ENCODE data around the gene COL5A2.

The COL5A2 gene

GRCh38 chr2:189147989-189148388 lies 31.6 kb downstream of the COL5A2 start:
- DNase-seq (ENCODE audit: low read depth in 2 of 2), result no peak

DNA sequence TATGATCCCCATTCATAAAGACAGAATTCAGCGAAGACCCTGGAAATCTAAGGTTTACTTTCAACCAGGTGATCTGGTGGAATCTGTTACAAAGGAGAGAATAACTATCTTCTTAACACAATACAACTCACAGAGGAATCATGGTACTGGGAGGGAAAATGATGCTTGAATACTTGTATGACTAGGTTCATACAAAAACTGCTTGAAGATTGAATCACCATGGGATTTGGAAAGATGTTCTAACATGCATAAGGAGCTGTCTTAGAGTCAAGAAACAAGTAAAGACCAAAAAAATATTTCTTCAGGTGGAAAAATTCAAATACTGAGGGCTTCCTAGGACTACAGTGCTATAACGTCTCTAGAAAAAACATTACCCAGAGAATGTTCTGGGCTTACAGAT lies 32.2 kb downstream of the COL5A2 start:
- DNase-seq (ENCODE audit: low read depth in 2 of 2), result no peak

GRCh38 chr2:189146553-189146952 lies 33.0 kb downstream of the COL5A2 start:
- DNase-seq (ENCODE audit: low read depth in 2 of 2), result no peak

GRCh38 chr2:189144700-189145211 lies 34.8 kb downstream of the COL5A2 start:
- DNase-seq (ENCODE audit: low read depth in 2 of 2), result no peak

DNA sequence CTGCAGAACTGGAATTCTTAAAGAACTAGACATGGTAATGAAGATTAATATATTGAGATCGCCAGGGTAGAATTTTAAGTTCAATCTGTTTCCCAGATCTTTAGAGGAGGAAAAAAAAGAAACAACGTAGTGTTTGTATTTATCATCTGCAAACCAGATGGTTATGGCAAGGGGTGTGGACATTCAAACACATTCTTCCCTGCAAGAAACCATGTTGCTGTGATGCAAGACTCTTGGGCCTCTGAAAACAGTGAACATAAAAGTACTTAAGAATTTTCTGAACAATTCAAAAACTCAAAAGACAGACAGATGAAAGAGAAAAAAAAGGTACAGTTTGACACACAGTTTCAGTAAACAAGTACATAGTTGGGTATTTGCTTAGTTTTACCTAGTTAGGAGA lies 35.6 kb downstream of the COL5A2 start:
- DNase-seq (ENCODE audit: low read depth in 2 of 2), result no peak

DNA sequence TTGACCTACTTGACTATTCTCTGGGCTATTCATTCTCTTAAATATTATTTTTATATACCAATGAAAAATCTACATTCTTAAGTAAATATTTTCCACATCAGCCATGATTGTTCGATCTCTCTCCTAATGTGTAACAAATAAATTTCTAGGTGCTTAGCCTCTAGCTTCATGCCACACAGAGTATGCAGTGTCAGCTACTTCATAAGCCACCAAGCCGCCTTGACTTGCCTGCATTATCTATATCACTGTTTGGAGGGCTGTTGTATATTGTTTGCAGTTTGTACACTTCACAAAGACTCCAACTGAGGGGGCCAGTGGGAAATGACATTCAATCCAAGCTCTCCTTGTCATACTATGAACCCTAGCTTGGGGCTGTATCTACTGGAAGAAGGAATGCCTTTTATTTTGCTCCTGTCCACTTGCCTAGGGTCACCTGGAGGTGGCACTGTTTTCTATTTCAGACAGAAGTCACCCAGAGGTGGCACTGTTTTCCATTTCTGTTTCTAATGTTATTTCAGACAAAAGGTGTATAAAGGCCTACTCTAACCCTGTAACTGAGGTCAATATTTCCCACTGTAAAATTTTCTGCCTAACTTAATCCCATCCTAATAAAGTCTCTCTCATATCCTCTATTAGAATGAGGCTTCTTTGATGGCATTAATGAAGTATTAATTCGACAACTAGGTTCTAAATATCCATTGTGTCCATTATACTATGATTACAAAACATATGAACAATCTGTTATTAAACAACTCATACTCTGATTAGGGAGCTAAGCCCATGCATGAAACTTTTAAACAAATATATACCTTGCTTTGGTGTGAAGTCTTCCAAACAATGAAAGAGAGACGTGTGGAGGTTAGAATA lies 36.4 kb downstream of the COL5A2 start:
- DNase-seq (ENCODE audit: low read depth in 2 of 2), result no peak

GRCh38 chr2:189138800-189139199 lies 40.8 kb downstream of the COL5A2 start:
- no peak for DNase-seq (ENCODE audit: low read depth in 2 of 2)

DNA sequence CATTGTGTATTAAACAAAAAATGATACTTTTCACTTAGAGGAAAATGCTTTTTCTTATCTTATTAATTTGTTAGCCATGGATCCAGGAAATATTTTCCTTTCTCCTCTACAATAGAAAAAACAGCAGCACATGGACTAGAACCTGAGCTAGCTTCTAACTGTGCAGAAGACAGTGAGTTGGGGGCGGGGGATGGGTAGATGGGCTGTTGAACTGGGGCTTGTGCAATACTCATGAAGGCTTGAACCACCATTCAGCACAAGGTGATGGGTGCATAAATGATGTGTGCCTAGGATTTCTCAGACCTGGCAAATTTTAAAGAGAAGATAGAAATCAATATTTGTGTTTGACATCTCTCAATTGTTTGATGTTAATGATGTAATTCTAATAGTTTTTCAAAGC lies 42.0 kb downstream of the COL5A2 start:
- DNase-seq (ENCODE audit: low read depth in 2 of 2), result no peak

DNA sequence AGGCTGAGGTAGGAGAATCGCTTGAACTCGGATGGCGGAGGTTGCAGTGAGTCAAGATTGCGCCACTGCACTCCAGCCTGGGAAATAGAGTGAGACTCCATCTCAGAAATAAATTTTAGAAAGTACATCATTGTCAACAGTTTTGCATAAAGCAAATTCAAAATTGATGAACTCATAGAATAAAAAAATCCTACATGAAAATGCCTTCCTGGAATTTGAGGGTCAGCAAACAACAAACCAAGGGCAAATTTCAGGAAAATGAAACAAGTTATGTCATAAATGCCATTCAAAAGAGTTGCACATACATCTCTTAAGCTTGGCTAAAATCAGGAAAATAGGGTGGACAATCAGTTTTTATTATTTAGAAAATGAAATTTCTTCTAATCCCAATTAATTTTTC lies 45.1 kb downstream of the COL5A2 start:
- no peak for DNase-seq (ENCODE audit: low read depth in 2 of 2)

DNA sequence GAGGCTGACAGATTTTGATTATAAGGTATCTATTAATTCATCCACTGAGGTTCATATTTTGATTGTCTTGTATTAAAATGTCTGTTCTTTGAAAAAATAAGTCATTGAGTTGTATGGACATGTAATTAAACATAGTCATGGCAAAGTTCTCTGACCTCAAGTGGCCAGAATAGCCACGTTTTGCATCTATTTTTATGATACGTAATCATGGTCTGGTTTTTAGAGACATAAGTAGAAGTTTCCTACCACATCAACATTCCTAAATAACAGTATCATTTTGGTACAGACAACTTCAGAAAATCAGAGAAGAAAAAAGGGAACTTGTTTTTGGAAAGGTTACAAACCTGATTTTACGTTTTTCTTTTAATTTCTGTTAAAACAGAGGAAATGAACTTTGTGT lies 47.6 kb downstream of the COL5A2 start:
- DNase-seq (ENCODE audit: low read depth in 2 of 2), result no peak

GRCh38 chr2:189129971-189130370 lies 49.6 kb downstream of the COL5A2 start:
- DNase-seq (ENCODE audit: low read depth in 2 of 2), result no peak

- DNase-seq (ENCODE audit: low read depth in 2 of 2), result no peak
Measured at GRCh38 chr2:189128970-189129369, 50.6 kb downstream of the COL5A2 start.

- DNase-seq (ENCODE audit: low read depth in 2 of 2), result no peak
Measured at GRCh38 chr2:189127756-189128155, 51.8 kb downstream of the COL5A2 start.

GRCh38 chr2:189125195-189125594 lies 54.4 kb downstream of the COL5A2 start:
- DNase-seq (ENCODE audit: low read depth in 2 of 2), result no peak

DNA sequence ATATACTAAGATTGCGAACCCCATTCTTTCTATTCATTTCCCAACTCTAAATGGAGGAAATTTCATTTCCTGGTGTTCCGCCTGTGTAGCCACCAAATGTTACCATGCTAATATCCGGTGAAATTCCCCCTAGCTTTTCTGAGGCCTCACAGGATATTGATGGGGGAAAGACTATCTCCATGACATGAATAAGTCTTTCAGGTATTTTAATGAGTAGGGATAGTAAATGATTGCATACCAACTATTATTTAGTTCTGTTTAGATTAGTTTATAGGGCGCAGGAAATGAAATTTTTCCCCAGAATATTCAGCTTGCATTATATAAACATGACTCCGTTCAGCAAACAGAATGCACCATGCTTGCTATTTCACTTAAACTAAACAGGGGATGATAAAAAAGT lies 55.4 kb downstream of the COL5A2 start:
- no peak for DNase-seq (ENCODE audit: low read depth in 2 of 2)

DNA sequence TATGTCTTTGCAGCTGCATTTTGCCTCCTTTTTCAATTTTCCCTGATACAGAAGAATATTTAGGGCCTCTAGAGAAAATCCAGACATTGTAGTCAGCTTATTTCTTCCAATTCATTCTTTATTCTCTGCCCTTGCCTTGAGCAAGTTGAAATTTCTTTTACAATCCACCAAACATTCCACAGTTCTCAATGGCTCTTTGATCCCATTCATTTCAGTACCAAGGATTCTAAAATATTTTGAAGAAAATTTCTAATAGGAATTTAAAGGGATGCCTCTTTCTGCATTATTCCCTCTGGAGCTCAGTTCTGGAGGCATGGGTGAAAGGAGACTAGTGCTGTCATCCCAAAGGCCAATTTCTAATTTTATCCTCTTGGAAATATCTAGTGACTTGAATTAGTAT lies 61.2 kb downstream of the COL5A2 start:
- no peak for DNase-seq (ENCODE audit: low read depth in 2 of 2)

- DNase-seq (ENCODE audit: low read depth in 2 of 2), result no peak
Measured at GRCh38 chr2:189116979-189117378, 62.6 kb downstream of the COL5A2 start.

- no peak for DNase-seq (ENCODE audit: low read depth in 2 of 2)
Measured at GRCh38 chr2:189116087-189116486, 63.5 kb downstream of the COL5A2 start.

- DNase-seq (ENCODE audit: low read depth in 2 of 2), result no peak
Measured at GRCh38 chr2:189115126-189115525, 64.4 kb downstream of the COL5A2 start.

DNA sequence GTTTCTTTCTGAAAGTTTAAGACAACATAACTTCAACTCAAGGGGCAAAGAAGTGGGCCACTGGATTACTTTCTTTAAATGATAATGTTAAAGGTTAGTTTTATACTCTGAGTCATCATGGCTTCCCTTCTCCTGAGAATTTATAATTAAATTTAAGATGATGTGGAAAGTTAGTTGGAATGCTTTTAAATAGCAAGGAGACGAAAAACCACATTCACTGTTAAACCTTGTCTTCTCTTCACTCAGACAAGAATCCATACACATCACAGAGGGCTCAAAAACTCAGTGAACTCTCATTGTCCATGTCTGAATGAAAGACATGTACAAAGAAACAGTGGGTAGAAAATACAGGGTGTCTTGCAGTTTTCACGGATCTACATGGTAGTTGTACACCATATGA lies 65.6 kb downstream of the COL5A2 start:
- no peak for DNase-seq (ENCODE audit: low read depth in 2 of 2)

DNA sequence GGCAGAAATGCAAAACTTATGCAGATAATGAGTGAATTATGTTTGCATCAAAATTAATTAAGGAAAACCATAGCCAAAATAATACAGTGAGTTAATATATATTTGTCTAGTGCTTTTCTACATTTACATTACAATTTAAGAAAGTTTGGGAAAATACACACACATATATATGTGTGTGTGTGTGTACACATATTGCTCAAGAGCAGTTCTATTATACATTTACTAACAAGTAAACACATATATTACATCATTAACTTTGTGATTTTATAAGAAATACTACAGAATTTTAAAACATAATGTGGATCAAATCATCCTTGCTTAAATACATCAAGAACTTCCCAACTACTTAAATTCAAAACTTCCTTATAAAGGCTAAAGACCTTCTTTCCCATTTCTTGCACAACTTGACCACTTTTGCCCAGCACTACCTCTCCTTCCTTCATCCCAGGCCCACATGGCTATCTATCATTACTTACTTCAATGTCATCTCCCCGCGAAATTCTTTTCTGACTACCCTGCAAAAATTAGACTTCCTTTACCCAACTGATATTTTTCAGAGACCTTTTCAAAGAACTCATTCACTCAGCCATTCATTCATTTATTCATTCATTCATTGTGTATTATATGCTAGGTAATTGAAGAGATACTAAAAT lies 68.4 kb downstream of the COL5A2 start:
- no peak for DNase-seq (ENCODE audit: low read depth in 2 of 2)

DNA sequence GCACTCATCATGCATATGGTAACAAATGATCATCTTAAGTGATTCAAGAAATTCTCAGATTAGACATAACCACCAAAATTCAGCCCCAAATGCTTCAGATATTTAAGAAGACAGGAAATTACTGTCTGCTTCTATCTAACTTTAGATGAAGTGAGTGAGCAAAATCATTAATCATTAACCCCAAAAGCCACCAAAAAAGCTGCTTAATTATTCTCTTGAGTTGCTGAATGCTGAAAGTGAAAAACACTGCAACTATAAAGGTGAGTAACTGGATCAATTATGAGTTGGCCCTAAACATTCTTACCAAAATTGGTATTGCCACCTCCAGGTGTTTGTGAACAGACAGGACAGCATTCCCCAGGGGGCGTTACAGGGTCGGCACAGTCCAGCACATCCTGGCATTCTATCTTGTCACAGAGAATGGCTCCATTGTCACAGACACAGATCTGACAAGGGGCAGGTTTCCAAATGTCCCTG lies 69.6 kb downstream of the COL5A2 start:
- DNase-seq (ENCODE audit: low read depth in 2 of 2), result no peak

DNA sequence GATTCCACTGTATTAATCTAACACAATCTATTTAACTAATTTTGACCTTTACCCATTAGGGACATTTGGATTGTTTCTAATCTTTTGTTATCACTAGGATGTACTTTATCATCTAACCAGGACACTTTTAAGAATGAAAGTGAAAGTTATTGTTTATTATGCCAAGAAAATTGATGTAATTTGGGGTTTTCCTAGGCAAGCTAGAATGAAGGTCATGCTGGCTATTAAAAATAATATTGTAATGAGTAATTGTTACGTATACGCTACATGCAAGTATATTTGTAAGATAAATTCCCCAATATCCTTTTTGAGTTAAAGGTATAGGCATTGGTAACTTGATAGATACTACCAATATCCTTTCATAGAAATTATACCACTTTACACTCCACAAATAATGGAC lies 74.6 kb downstream of the COL5A2 start:
- no peak for DNase-seq (ENCODE audit: low read depth in 2 of 2)
